M059J (cell line): Measurements from ENCODE around the gene PURB. TPM values are rescaled to one million over a fixed set of nuclear protein-coding genes. Genes with fewer than 3 reads are reported as not detected.
"Not testable (repeated sequence)": the region's sequence is repeated elsewhere in the genome, so short reads cannot be mapped to it uniquely, and the experiment has no call there.

ENCODE experiments used
- DNase-seq: peaks from one replicate; pipeline ENCODE4 v3.0.0-alpha.2; 2012; ENCODE audit warnings: low read depth
- total RNA-seq: library from RNA; depleted of rRNA; stranded (reverse); fragments of >200 nt; shearing (Covaris generic); gene quantifications from 2 replicates; pipeline ENCODE4 v1.2.3, GENCODE V29; 2014; rRNA removed

Gene PURB
- 16.4 and 30.5 TPM in 2 replicates for total RNA-seq

GRCh38 chr7:44885394-44886317, at the start of gene PURB:
PURB (minus strand) TSS chr7:44885530; CDS start chr7:44885348, 182 bp downstream.
- DNase-seq = peak; percentile 99

GRCh38 chr7:44935016-44935415, 49.7 kb upstream of the PURB start:
- DNase-seq = no peak

GRCh38 chr7:44934510-44934909, 49.2 kb upstream of the PURB start:
- not testable (repeated sequence) for DNase-seq

- no peak for DNase-seq
Measured at GRCh38 chr7:44930921-44931320, 45.6 kb upstream of the PURB start.

- DNase-seq = no peak
Measured at GRCh38 chr7:44922351-44922694, 37.0 kb upstream of the PURB start.

DNA sequence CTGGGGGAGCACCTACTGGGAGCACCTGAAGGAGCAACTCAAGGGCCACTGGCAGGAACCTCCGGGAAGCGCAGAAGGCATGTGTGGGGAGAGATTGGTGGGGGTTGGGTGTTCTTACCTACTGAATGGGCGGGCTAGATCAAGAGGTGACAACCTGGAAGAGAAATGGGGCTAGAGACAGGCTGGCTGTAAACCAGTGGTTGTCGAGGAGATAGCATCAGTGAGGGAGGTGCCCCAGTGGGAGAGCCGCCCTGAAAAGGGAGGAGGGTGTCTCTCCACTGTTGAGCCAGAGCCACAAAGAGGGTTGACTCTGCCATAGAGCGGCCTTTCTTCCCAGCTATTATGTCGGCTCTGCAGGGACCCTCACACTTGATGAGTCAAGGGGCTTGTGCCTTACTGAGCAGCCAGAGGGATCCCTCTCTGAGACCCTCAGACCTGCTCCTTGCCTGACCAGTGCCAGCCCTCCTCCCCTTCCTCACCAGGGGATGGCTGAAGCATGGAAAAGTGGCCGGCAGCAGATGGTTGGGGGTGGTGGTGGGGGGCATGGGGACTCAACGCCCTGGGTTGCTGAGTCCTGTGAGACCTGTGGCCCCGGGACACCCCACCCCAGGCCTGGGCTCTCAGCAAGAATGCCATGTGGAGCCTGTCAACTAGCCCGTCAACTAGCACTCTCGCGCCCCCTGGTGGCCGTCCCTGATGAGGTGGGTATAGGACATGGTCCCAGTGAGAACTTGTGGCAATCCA, 36.4 kb upstream of the PURB start:
- peak; percentile 59 for DNase-seq

DNA sequence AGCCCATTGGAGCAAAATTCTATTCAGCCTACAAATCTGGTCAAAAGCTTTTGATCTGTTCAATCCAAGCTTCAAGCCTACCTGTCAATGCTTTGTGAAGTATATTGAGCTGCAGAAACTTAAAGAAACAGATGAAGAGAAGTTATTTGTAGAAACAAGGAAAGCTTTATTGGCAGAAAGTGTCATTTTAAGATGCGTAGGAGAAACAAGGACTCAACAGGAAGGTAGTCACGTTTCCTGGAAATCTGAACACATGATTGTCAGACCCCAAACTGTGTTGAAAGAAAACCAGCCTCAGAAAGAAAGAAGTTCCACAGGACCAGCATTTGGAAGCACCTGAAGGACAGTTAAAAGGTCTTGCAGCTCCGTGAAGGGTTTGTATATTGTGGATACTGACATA, 34.8 kb upstream of the PURB start:
- no peak for DNase-seq

DNA sequence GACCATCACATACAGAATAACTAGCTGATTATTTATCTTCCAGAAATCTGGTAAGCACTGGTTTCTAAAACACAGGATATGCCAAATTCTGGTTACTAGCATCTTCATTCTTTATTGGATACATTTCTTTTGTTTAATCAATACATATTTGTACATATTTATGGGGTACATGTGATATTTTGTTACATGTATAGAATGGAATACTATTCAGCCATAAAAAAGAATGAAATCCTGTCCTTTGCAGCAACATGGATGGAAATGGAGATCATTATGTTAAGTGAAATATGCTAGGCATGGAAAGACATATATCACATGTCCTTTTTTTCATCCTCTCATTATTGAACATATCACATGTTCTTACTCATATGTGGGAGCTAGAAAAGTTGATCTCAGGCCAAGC, 32.7 kb upstream of the PURB start:
- no peak for DNase-seq

DNA sequence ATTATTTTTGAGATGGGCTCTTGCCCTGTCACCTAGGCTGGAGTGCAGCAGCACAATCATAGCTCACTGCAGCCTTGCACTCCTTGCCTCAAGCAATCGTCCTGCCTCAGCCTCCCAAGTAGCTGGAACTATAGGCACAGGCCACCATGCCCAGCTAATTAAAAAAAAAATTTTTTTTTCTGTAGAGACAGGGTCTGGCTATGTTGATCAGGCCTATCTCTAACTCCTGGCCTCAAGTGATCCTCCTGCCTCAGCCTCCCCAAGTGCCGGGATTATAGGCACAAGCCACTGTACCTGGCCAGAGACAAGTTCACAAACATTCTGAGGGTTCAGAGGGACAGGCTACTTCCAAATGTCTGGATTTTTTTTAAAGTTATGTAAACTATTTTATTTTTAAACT, 32.1 kb upstream of the PURB start:
- DNase-seq = no peak

GRCh38 chr7:44914992-44915607, 29.8 kb upstream of the PURB start:
- peak; percentile 13 for DNase-seq

- DNase-seq = peak; percentile 10
Measured at GRCh38 chr7:44912775-44913347, 27.5 kb upstream of the PURB start.

DNA sequence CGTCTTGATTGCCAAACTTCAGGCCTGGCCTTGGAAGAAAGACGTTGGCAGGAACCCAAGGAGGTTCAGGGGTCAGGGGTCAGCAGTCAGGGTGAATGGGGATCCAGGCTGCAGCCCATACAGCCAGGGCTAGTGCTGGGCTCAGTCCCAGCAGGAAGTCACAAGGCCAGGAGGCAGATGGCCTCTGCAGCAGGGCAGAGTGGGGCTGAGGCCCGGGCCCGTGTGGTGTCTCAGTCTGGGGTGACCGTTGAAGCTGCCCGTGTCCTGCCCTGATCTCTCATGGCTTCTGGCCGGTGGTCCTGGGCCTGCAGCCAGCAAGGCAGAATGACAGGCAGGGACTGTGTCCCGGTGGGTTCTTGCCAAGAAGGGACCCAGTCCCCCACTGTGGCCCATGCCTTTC, 26.6 kb upstream of the PURB start:
- no peak for DNase-seq

GRCh38 chr7:44909596-44910389, 24.5 kb upstream of the PURB start:
- no peak for DNase-seq

GRCh38 chr7:44906965-44907364, 21.6 kb upstream of the PURB start:
- DNase-seq = no peak

GRCh38 chr7:44905002-44905635, 19.8 kb upstream of the PURB start:
- no peak for DNase-seq

DNA sequence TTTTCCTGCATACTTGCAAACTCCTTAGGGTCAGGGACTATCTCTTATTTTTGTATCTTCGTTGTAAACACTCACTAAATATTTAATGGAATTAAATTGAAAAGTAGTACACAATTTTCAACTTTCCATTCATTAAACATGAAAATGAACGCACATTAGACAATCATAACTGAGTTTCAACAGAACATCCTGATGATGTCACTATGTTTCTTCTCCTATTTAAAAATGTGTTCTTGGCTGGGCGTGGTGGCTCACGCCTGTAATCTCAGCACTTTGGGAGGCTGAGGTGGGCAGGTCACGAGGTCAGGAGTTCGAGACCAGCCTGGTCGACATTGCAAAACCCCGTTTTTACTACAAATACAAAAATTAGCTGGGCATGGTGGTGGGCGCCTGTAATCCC, 14.1 kb upstream of the PURB start:
- no peak for DNase-seq

DNA sequence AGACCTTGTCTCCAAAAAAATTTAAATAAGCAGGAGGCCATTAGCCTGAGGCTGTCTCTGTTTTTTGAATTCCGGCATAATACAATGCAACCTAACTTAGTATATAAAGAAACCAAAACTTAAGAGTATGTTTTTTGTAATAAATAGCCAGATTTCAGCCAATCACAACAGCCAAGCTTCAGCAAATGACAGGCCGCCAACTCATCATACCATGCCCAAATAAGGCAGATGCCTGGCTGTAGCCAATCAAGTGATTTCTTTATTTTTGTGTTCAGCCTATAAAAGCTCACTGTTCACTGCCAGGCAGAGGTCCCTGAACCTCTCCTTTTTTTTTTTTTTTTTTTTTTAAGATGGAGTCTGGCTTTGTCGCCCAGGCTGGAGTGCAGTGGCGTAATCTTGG, 12.7 kb upstream of the PURB start:
- DNase-seq = no peak

GRCh38 chr7:44897309-44897708, 12.0 kb upstream of the PURB start:
- DNase-seq = no peak

- DNase-seq = no peak
Measured at GRCh38 chr7:44894888-44895580, 9.7 kb upstream of the PURB start.

DNA sequence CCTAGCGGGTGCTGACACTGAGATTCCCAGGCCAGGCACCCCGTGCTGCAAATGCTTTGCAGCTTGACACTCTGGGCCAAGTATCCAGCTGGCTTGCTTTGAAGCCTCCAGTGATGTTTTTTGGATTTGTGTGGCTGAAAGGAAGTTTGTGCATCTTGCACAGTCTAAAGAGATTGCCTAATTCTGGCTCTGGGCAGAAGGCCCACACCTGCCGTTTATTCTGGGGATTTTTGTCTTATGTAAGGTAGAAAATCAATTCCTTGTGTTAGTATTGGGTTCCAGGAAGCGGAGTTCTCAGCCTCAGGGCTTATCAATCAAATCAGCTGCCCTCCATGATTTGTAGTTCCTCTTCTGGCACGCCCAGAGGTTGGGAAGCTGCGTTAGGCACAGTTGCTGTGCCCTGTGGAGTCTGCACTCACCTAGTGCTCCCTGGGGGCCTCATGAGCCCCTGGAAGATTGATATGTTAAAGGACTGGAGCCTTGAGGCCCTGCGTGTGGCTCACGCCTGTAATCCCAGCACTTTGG, 8.4 kb upstream of the PURB start:
- DNase-seq = no peak
